ENCODE results near the gene EPHB2.

The EPHB2 gene

DNA sequence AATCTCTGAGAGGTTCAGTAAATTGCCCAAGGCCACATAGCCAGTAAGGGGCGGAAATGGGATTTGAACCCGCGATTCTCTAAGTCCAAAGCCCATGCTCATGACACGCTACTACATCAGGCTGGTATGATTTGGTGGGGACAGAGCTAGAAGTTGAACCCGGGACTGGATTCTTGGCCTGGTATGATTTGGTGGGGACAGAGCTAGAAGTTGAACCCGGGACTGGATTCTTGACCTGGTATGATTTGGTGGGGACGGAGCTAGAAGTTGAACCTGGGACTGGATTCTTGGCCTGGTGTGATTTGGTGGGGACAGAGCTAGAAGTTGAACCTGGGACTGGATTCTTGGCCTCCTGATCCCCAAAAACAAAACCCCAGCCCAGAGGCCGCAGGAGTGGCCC is 23.0 kb downstream of the EPHB2 start:
- TF ChIP-seq SIN3A (IDR thresholded peaks at IDR 0.05; ENCODE audit: borderline replicate concordance, insufficient read depth, low read length), result no peak
- no peak for TF ChIP-seq FOXP2 (optimal IDR thresholded peaks at IDR 0.05; ENCODE audit: borderline replicate concordance, extremely low read depth, extremely low read length, insufficient read depth)
- TF ChIP-seq, protein P1, sequence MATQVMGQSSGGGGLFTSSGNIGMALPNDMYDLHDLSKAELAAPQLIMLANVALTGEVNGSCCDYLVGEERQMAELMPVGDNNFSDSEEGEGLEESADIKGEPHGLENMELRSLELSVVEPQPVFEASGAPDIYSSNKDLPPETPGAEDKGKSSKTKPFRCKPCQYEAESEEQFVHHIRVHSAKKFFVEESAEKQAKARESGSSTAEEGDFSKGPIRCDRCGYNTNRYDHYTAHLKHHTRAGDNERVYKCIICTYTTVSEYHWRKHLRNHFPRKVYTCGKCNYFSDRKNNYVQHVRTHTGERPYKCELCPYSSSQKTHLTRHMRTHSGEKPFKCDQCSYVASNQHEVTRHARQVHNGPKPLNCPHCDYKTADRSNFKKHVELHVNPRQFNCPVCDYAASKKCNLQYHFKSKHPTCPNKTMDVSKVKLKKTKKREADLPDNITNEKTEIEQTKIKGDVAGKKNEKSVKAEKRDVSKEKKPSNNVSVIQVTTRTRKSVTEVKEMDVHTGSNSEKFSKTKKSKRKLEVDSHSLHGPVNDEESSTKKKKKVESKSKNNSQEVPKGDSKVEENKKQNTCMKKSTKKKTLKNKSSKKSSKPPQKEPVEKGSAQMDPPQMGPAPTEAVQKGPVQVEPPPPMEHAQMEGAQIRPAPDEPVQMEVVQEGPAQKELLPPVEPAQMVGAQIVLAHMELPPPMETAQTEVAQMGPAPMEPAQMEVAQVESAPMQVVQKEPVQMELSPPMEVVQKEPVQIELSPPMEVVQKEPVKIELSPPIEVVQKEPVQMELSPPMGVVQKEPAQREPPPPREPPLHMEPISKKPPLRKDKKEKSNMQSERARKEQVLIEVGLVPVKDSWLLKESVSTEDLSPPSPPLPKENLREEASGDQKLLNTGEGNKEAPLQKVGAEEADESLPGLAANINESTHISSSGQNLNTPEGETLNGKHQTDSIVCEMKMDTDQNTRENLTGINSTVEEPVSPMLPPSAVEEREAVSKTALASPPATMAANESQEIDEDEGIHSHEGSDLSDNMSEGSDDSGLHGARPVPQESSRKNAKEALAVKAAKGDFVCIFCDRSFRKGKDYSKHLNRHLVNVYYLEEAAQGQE (IDR thresholded peaks at IDR 0.05; ENCODE audit: insufficient read depth in 1 of 2, low read depth in 2 of 2, low read length in 2 of 2), result no peak
- no peak for TF ChIP-seq POLR2AphosphoS5 (IDR thresholded peaks at IDR 0.05; ENCODE audit: low read depth, low read length)
- no peak for TF ChIP-seq TAF1 (IDR thresholded peaks at IDR 0.05; ENCODE audit: borderline replicate concordance, insufficient read depth, low read length)

DNA sequence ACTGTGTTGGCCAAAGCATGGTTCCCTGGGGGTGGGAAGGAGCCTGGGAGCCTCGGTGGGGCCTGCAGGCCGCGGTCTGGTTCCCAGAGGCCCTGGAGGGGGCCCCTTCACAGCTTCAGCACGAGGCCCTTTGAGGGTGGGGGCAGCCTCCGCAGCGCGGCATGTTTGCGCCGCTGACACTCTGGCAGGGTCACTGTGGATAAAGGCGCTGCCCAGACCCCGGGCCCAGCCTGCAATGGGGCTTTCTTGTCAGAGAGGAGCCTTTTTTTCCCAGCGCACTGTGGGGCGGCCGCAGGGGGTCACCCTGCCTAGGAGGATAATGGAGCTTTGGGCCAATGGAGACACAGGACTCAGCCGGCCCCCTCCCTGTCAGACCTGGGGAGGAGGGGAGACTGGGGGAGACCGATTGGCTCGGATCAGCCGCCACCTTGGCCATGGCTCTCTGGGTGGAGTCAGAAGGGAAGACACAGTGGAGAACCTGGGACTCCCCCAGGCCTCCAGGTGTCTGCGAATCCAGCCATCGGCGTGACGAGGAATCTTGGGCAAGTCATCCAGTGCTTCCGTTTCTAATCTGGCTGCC is 26.0 kb downstream of the EPHB2 start:
- TF ChIP-seq, protein P1 (IDR thresholded peaks at IDR 0.05; ENCODE audit: insufficient read depth in 1 of 2, low read depth in 2 of 2, low read length in 2 of 2), result no peak
- no peak for TF ChIP-seq TAF1 (IDR thresholded peaks at IDR 0.05; ENCODE audit: borderline replicate concordance, insufficient read depth, low read length)
- TF ChIP-seq FOXP2 (optimal IDR thresholded peaks at IDR 0.05; ENCODE audit: borderline replicate concordance, extremely low read depth, extremely low read length, insufficient read depth), result no peak
- TF ChIP-seq SIN3A (IDR thresholded peaks at IDR 0.05; ENCODE audit: borderline replicate concordance, insufficient read depth, low read length), result no peak
- TF ChIP-seq POLR2AphosphoS5 (IDR thresholded peaks at IDR 0.05; ENCODE audit: low read depth, low read length), result no peak

DNA sequence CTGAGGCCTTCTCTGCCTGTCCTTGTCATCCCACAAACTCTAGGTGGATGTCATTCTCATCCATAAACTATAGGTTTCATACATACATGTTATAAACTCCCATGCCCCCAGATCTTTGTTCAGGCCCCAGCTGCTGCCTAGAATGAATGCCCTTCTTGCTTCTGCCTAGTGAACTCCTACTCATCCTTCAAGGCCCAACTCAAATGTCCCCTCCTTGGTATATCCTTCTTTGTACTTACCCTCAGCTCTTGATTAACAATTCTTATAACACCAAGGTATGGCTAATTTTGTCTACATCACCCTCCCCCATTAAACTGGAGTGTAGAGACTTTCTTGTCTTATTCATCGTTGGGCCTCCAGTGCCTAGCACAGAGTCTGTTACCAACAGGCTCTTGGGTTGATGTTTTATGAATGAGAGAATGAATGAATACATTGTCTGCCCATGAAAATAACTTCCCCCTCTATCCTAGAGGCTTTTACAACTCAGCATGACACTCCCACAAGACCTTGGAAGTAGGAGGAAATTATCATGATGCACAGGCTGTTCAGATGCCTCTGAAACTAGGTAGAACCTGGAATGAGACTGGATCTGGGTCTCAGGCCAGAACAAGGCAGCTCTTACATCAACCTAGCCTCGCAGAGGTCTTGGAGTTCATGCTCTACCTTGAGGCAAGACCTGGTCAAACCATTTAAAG is 26.9 kb downstream of the EPHB2 start:
- TF ChIP-seq FOXP2 (optimal IDR thresholded peaks at IDR 0.05; ENCODE audit: borderline replicate concordance, extremely low read depth, extremely low read length, insufficient read depth) (no peak), SIN3A (IDR thresholded peaks at IDR 0.05; ENCODE audit: borderline replicate concordance, insufficient read depth, low read length) (no peak), POLR2AphosphoS5 (IDR thresholded peaks at IDR 0.05; ENCODE audit: low read depth, low read length) (no peak)

DNA sequence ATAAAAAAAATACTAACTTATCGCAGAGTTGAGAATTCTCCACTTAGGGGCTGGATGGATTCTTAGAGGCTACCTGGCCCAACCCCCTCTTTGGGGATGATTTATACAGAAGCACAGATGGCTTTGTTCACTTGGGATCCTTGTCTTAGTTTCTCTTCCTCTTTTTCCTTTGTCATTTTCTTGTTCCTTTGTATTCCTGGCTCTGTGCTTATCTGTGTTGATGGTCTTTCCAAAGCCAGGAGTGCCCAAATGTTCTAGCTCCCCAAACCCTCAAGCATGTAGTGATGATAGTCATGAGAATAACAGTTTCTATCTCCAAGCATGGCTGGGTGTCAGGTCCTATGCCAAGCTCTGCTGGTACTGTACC is 27.4 kb downstream of the EPHB2 start:
- no peak for TF ChIP-seq POLR2AphosphoS5 (IDR thresholded peaks at IDR 0.05; ENCODE audit: low read depth, low read length)
- no peak for TF ChIP-seq SIN3A (IDR thresholded peaks at IDR 0.05; ENCODE audit: borderline replicate concordance, insufficient read depth, low read length)
- TF ChIP-seq, protein P1 (IDR thresholded peaks at IDR 0.05; ENCODE audit: insufficient read depth in 1 of 2, low read depth in 2 of 2, low read length in 2 of 2), result no peak
- TF ChIP-seq TAF1 (IDR thresholded peaks at IDR 0.05; ENCODE audit: borderline replicate concordance, insufficient read depth, low read length), result no peak
- no peak for TF ChIP-seq FOXP2 (optimal IDR thresholded peaks at IDR 0.05; ENCODE audit: borderline replicate concordance, extremely low read depth, extremely low read length, insufficient read depth)

DNA sequence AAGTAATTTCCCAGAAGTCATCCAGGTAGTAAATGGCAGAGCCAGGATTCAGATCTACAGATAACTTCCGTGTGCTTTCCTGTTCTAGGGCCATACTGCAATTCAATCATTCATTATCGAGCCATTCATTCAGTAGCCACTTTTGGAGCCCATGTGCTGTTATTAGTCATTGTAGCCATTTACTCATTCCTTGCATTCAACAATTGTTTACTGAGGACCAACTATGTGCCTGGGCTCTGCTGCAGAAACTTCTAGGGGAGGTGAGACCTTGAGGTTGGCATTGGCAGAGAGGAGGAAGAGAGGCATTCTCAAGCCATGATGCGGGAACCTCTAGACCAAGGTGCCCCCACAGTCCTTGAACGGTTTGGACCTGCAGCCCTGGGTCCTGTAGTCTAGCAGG is 27.9 kb downstream of the EPHB2 start:
- no peak for TF ChIP-seq TAF1 (IDR thresholded peaks at IDR 0.05; ENCODE audit: borderline replicate concordance, insufficient read depth, low read length)
- TF ChIP-seq, protein P1 (IDR thresholded peaks at IDR 0.05; ENCODE audit: insufficient read depth in 1 of 2, low read depth in 2 of 2, low read length in 2 of 2), result no peak

All from PFSK-1 (cell line).